OCI-LY3 (cell line): Measurements from ENCODE around the gene SAMD15.

Source experiments
- CTCF ChIP-seq: fragments of 200-600, 300-600 bp; sonication (generic); IDR thresholded peaks from 2 replicates; pipeline ENCODE4 v1.5.1; 2014; ENCODE audit warnings: antibody characterized with exemption, low read length, low read depth
- EZH2phosphoT487 ChIP-seq: fragments of 200-600 bp; shearing (Covaris generic); IDR thresholded peaks from 2 replicates; pipeline ENCODE4 v1.6.1; 2018; ENCODE audit warnings: antibody characterized with exemption, mixed run types, low read depth

- no peak for TF ChIP-seq EZH2phosphoT487
- no peak for TF ChIP-seq CTCF
Measured at GRCh38 chr14:77438596-77438995, 61.4 kb downstream of the SAMD15 start.
